DMS153 (cell line): Measurements from ENCODE around the gene EPHB1.
"Not testable (repeated sequence)": the region's sequence is repeated elsewhere in the genome, so short reads cannot be mapped to it uniquely, and the experiment has no call there.

ENCODE experiments used
- DNase-seq: peaks from one replicate; lab custom pipeline; 2025; lab: John Stamatoyannopoulos, UW

EPHB1 gene

GRCh38 chr3:134955874-134956273 is 160.8 kb downstream of the EPHB1 start:
- DNase-seq = no peak

- no peak for DNase-seq
Measured at GRCh38 chr3:134956395-134956794, 161.3 kb downstream of the EPHB1 start.

GRCh38 chr3:134956844-134957243 is 161.8 kb downstream of the EPHB1 start:
- DNase-seq = no peak

GRCh38 chr3:134959516-134959915 is 164.5 kb downstream of the EPHB1 start:
- DNase-seq = no peak

GRCh38 chr3:134964226-134964625 is 169.2 kb downstream of the EPHB1 start:
- DNase-seq = no peak

GRCh38 chr3:134965865-134966481 is 170.9 kb downstream of the EPHB1 start:
- DNase-seq = peak; percentile 49

- DNase-seq = no peak
Measured at GRCh38 chr3:134970895-134971294, 175.8 kb downstream of the EPHB1 start.

GRCh38 chr3:134971306-134971705 is 176.2 kb downstream of the EPHB1 start:
- no peak for DNase-seq

- DNase-seq = not testable (repeated sequence)
Measured at GRCh38 chr3:134971907-134972306, 176.8 kb downstream of the EPHB1 start.

GRCh38 chr3:134972836-134973455 is 177.9 kb downstream of the EPHB1 start:
- DNase-seq = no peak

GRCh38 chr3:134974624-134975023 is 179.6 kb downstream of the EPHB1 start:
- DNase-seq = peak; percentile 93

GRCh38 chr3:134976948-134977347 is 181.9 kb downstream of the EPHB1 start:
- DNase-seq = no peak

GRCh38 chr3:134978658-134979057 is 183.6 kb downstream of the EPHB1 start:
- DNase-seq = no peak

- no peak for DNase-seq
Measured at GRCh38 chr3:134985864-134986715, 191.0 kb downstream of the EPHB1 start.

- DNase-seq = no peak
Measured at GRCh38 chr3:134988666-134989065, 193.6 kb downstream of the EPHB1 start.

GRCh38 chr3:134991003-134991402 is 195.9 kb downstream of the EPHB1 start:
- DNase-seq = no peak

GRCh38 chr3:134991472-134992010 is 196.5 kb downstream of the EPHB1 start:
- no peak for DNase-seq

GRCh38 chr3:134992180-134992579 is 197.1 kb downstream of the EPHB1 start:
- DNase-seq = no peak

GRCh38 chr3:134992586-134992985 is 197.5 kb downstream of the EPHB1 start:
- DNase-seq = peak; percentile 18

GRCh38 chr3:134993011-134993410 is 198.0 kb downstream of the EPHB1 start:
- DNase-seq = no peak

GRCh38 chr3:134998158-134998557 is 203.1 kb downstream of the EPHB1 start:
- DNase-seq = no peak

GRCh38 chr3:134998855-134999254 is 203.8 kb downstream of the EPHB1 start:
- no peak for DNase-seq

- no peak for DNase-seq
Measured at GRCh38 chr3:135000465-135000864, 205.4 kb downstream of the EPHB1 start.
